Spleen (tissue), 7 donors: Measurements from ENCODE around the gene UBAP1.

Experiments
- CTCF ChIP-seq, 11 experiments: fragments of 200-600 bp in 7 of 11; fragments of 450-650 bp in 4 of 11; sonication (generic) in 4 of 11; IDR thresholded peaks in 8 of 11; conservative IDR thresholded peaks in 3 of 11; 1 replicate in 7 of 11; 2 replicates in 4 of 11; pipeline versions ENCODE4 v1.4.0 to v1.8.0; 2016 to 2021; ENCODE audit warnings: antibody characterized with exemption in 11 of 11, inconsistent platforms in 4 of 11, mild to moderate bottlenecking in 1 of 11
- POLR2A ChIP-seq, 3 donors: fragments of 450-650 bp; IDR thresholded peaks; one replicate each; pipeline ENCODE4 v1.5.1; 2017; ENCODE audit warnings: antibody characterized with exemption in 3 of 3, mild to moderate bottlenecking in 1 of 3
- POLR2AphosphoS5 ChIP-seq, 3 donors: sonication (generic); formaldehyde crosslinking; IDR thresholded peaks; one replicate each; pipeline ENCODE4 v1.5.1; 2017; ENCODE audit warnings: antibody characterized with exemption in 3 of 3
- donor health status: DM: no; HTN: no; CAD: no; lungs with moderate emphysema.
- donor health status: DM: no; HTN: no; CAD: no.
- donor health status: DM: no; HTN: no; CAD: no.

GRCh38 chr9:34190996-34191892, 12.4 kb downstream of the UBAP1 start:
- TF ChIP-seq CTCF (IDR thresholded peaks at IDR 0.05 in 8 of 11, conservative IDR thresholded peaks at IDR 0.05 in 3 of 11) (no peak), POLR2A (IDR thresholded peaks at IDR 0.05) (no peak), POLR2AphosphoS5 (IDR thresholded peaks at IDR 0.05) (no peak)
